Gastroesophageal sphincter (tissue), 2 donors: ENCODE data around the gene PLCD4.

Experiments used
- POLR2A ChIP-seq, 2 donors: fragments of 450-650 bp; IDR thresholded peaks; one replicate each; pipeline ENCODE4 v1.6.1; 2017; ENCODE audit warnings: antibody characterized with exemption in 2 of 2, mild to moderate bottlenecking in 2 of 2, moderate library complexity in 1 of 2
- POLR2AphosphoS5 ChIP-seq: sonication (generic); formaldehyde crosslinking; IDR thresholded peaks from one replicate; pipeline ENCODE4 v1.6.1; 2017; ENCODE audit warnings: antibody characterized with exemption

DNA sequence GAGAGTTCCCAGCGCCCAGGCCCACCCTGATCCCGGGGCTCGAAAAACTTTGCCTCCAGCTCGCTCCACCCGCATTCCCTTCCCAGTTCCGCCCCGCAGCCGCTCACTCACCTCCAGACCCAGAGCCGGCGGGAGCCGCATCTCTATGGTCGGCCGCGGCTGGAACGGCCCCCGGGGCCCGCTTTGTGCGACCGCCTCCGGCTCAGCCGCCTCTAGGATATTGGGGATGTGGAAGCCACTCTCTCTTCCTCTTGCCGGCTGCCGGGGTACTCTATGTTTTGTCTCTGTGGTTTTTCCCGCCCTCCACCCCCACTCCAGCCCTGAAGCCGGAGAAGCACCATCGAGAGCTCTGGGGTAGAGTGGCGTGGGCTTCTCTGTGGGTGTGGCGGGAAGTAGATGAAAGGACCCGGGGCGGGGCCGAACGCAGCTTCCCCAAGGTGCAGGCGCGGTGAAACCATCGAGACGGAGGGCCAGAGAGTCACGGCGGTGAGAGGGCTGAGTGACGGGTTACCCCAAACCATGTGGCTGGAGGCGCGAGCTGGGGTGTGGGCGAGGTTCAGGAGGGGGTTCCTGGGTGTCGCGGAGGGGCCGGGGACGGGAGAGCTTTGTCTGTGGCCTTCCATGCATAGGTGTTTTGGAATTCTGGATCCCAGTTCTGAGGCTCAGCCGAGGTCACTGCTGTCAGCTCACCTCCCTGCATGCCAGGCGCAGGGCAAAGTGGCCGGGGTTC, 51.7 kb downstream of the PLCD4 start, which contains the start of the genes BCS1L and ZNF142:
- TF ChIP-seq POLR2A (IDR thresholded peaks at IDR 0.05): peak in 1 of 2 donors; percentile 38
- TF ChIP-seq POLR2AphosphoS5: peak; percentile 35
